ENCODE results near the gene SORCS2.

Gene SORCS2

DNA sequence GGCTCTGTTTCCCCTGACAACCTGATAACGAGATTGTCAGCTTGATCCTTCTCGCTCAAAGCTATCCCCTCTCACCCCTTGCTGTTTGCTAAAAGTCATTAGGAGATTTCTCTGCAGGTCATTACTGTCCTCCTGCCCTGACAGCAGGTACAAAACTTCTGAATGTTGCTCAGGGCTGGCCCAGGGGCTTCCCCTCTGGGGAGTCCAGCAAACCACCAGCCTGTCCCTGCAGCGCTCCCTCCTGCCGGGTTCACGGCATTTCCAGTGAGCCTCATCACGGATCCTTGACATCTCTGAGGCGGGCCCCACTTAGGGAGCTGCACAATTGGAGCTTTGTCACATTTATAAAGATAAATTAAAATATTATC is 5.2 kb upstream of the SORCS2 start:
- peak; percentile 13 for DNase-seq

DNA sequence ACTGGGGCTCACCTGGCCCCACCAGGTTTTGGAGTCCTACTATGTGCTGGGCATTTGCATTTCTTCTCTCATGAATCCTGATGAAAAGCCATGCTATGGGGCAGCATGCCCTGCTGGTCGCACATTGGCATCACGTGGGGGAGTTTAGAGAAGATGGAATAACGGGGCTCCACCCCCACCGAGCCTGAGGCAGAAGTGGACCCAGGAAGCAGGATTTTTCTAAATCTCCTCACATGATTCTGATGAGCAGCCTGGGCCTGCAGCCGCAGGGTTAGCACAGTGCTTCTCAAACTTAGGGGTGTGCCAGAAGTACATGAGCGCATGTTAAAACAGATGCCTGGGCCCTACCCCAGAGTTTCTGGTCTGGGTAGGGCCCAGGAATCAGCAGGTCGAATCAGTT is 4.6 kb upstream of the SORCS2 start:
- DNase-seq, result peak; percentile 16

DNA sequence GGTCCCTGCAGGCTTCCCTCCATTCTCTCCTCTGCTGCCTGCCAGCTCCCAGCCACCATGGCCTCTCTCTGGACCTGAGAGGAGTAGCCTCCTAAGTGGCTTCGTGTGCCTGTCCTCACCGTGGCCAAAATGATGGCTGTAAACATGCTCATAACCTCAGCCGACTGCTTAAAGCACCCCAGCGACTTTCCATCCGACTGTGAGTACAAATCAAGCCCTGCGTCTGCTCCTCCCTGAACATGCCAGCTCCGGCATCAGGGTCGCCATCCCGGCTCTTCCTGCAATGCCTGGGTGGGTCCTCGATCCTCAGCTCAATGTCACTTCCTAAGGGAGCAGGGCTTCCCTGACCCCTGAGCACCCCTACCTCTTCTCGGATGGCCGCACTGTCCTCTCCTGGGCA is 3.3 kb upstream of the SORCS2 start:
- DNase-seq, result no peak

DNA sequence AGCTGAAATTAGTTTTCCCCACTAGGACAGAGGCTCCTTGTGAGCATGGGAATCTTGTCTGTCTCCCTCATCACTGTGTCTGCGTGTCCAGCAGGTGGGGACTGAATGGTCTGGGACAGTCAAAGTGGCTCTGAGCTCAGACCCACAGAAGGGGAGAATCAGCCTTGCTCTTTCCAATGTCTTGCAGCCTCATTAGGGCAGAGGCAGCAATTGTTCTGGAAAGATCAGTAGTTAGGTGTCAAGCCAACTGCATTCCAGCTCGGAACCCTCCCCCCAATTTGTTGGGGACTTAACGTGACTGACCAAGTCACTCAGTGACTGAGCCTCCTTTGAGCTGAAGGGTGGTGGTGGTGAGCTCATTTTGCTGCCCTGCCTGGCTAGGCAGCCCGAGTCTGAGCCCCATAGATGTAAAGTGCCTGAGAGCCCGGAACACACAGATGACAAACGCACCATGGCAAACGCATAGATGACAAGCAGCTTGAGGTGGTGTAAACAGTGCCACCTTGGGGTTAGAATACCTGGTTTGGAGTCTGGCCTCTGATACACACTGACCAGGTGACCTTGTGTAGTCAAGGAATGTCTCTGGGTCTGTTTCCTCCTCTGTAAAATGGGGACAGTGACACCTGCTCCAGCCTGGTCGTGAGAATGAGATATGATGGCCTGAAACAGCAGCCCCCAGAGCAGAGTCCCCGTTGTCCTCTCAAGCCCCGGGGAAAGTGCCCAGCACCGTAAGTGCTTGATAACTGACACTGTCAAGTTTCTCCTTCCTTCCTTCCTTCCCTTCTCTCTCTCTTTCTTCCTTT is 2.7 kb upstream of the SORCS2 start:
- peak; percentile 17 for DNase-seq

DNA sequence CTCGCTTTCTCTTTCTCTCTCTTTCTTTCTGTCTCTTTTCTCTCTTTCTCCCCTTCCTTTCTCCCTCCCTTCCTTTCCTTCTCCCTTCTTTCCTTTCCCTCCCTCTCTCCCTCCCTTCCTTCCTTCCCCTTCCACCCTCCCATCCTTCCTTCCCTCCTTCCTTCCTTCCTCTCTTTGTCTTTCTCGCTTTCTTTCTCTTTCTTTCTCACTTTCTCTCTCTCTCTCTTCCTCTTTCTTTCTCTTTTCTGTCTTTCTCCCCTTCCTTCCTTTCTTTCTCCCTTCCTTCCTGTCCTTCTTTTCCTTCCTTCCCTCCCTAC is 2.1 kb upstream of the SORCS2 start:
- DNase-seq, result no peak

DNA sequence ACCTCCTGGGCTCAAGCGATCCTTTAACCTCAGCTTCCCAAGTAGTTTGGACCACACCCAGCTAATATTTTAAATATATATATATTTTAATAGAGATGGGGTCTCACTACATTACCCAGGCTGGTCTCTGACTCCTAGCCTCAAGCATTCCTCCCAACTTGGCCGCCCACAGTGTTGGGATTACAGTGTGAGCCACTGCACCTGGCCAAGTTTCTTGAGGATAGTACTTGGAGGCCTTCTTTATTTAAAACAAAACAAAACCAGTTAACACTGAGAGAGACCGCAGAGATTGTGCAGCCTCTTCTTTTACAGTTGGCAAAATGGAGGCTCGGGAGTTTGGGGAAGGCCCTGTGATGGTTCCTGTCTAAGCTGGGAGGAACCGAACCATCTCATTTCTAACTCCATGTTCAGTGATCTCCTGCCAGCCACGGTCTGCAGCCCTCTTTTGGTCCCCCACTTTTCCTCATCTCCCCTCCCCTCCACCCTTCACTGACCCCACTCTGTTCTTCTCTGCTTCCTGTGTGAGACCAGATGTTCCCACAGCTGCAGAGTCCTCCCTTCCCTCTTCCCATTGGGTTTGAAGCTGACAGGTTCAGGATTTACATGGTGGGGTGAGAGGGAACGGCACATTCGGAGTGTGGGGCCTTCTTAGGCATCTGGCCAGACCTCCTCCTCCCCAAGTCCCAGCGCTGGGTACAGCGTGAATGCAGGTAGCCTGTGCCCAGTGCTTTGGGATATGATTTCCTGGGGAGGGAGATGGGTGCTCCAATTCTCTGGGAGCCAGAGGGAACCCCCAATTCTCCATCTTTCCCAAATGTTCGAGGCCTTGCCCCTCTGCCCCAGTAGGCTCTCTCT is 1.4 kb upstream of the SORCS2 start:
- peak; percentile 55 for DNase-seq

DNA sequence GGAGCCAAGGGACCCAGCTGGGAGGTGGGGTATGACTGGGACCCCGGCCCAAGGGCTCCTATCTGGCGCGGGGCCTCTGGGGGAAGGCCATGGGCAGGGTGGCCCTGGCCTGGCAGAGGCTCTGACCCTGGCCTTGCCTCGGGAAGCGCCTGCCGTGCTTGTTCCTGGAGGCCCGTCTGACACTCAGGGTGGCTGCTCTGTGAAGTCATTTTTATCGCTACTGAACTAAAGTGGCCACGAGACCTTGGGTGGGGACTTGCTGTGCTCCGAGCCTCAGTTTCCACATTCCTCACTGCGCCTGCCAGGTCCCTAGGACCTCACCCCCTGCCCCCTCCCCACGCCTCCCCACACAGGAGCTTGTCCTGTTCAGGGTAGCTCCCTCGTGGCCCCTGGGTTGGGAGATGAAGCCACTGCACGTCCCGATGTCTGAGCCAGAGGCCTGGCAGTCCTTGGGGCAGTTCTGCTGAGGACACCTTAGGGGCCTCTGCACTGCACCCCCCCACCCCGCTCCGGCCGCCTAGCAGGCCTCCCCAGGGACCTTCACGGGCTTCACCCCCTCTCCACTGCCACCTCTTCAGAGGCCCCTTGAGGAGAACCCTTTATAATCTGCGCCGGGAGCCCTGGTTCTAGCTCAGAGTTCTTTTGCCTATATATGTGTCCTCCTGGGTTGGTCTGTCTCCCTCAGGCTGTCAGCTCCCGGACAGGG is 639 bp upstream of the SORCS2 start:
- DNase-seq, result peak; percentile 36

DNA sequence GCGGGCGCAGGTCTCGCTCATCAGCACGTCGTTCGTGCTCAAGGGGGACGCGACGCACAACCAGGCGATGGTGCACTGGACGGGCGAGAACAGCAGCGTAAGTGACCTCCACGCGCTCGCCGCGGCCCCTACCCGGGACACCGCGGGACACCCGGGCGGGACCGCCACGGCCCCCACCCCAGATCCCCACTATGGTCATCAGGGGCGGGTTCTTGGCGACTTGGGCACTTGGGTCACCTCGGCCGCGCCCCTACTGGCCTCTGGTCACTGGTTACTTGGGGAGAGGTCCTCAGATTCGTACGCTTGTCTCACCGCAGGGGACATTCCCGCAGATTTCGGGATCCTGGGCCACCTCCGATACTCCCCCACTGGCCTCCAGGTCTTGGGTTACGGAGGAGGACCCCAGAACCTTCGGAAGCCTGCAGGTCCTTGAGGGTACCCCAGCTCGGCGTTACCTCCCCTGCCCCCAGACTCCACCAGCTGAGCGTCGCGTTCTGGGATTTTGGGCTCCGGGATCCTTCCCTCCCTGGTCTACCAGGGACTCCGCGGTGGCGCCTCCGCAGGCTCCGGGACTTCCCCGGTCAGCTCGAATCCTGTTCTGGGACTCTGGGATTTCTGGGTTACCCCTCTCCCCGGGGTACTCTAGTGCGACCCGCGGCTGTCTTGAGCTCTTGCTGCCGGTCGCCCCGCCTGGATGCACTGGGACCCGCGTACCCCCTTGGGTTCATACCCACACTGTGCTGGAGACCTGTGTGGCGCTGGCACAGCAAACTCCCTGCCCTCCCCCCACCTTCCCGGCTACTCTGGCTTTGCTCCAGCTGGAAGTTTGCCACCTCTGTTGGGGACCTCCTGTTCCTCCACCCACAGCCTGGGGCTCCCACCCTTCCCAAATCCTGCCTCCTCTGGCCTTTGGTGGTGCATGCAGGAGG is 956 bp downstream of the SORCS2 start:
- DNase-seq, result peak; percentile 65

DNA sequence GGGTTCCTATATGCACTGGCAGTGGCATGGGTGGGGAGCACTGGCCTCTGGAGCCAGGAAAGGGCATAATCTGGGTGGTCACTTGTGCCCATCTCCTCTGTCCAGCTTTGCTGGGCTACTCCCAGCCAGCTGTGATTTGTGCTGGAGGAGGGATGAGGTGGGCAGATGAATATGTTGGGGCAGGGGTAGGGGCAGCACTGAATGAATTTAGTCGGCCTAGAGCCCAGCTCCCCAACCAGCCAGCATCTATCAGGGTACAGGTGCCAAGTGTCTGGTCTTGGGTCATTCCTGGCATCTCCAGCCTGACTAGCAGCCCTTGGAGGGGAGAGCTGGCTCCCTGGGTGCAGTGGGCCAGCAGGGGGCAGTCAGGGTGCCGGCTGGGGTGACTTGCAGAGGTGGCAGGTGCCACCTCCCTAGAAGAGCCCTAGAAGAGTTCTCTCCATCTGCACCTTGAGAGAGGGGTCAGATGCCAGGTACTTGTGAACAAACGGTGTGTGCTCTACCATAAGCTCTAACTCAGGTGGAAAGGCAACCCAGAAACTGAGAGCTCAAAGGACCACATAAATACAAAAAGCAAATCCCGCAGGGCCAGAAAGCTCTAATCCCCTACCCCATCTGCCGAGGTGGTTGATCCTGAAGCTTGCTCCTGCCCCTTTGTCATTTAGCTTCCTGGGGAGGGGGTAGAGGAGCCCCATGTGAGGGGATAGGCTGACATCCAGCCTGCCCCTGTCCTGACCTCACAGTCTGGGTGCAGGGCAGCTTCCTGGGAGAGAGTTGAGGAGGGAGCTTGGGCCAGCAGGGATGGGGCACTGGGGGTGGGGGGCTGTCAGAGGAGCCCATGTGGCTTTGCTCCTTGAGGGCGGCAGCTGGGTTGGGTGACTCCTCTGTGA is 2.2 kb downstream of the SORCS2 start:
- peak; percentile 54 for DNase-seq

DNA sequence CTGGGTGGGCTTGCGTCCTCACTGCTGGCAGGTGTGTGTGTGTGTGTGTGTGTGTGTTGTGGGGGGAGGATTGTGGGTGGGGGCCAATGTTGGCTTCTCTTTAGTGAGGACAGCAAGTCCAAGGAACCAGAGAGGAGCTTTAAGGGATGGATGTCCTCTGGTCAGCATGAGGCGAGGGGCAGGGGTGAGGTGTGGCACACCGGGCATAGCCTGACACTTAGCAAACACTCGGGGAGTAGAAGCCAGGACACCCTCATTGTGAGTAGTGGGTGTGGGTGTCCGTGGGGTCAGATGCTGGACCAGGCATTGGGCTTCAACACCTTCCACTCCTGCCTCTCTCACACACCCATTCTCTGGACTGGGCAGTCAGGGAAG is 2.8 kb downstream of the SORCS2 start:
- DNase-seq, result peak; percentile 38

DNA sequence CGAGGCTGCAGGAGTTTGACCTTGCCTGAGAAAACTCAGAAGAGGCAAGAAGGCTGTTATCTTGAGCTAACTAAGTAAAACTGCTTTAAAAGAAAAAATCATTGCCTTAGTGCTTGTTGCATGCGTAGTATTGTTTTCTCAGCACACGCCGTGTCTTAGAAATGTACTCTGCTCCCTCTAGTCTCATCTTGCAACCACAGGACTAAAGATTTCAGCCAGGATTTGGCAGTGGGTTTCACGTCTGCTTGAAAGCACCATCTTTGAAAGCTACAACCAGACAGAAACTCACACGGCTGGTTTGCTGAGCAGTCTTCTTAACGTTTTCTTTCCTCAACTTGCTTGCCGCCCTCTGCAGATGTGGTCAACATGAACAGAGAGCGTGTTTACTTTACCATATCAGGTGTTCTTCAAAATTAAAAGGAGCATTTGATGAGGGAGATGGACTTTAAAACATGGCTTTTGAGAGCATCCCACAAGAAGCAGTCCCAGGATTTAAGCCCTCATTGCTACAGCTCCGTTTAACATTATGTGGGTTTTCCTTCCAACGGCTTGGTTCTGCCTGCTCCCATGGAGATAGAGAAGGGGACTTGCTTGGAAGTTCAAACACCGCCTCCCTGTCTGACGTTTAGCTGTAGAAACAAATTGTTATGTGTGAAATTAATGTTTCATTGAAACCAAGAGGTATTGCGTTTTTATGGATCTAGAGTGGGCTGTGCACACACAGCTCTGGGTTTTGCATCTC is 3.4 kb downstream of the SORCS2 start:
- peak; percentile 41 for DNase-seq

DNA sequence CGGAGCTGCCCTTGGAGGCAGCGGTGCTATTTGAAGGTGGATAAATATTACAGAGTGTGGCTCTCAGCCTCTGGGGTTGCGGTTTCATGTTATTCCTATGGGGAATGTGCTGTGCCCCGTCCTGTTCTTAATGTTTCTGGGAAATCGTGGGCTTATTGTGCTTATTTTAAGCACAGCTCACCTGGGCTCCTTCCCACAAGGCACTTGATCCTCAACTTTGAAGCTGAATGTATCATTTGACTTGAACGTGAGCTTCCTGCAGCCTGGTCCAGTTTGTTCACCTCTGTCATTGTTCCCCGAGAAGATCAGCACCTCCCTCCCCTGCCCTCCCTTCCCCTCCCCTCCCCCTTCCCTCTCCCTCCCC is 3.9 kb downstream of the SORCS2 start:
- DNase-seq, result peak; percentile 30

DNA sequence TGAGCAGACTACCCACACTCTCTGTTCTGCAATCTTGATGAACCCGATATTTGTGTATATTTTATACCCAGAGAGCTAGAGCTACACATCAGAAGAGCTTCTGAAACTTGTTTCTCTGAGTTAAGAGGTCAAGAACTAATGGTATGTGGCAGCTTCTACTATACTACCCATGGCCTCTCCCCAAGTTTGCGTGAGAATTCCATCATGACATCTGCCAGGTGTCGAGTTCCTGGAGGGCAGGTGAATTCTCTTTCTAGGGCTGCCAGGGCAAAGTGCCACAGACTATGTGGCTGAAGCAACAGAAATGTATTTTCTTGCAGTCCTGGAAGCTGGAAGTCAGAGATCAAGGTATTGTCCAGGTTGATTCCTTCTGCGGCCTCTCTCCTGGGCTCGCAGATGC is 4.4 kb downstream of the SORCS2 start:
- DNase-seq, result peak; percentile 26

DNA sequence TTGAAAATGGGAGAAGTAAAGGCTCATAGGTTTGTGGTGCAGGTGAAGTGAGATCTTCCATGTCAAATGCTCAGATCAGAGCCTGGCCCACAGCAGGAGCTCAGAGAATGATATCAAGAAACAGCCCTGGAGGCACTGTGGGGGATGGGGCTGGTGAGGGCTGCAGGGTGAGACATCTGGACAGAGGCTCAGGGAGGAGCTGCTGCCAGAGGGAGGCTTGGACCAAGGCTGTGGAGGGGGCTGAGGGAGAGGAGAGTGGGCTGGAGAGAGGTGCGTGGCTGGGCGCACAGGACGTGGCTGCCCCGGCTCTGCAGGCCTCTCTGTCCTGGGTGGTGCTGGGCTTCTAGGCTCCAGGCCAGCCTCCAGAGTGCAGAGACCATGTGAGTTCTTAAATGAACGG is 5.6 kb downstream of the SORCS2 start:
- peak; percentile 33 for DNase-seq

DNA sequence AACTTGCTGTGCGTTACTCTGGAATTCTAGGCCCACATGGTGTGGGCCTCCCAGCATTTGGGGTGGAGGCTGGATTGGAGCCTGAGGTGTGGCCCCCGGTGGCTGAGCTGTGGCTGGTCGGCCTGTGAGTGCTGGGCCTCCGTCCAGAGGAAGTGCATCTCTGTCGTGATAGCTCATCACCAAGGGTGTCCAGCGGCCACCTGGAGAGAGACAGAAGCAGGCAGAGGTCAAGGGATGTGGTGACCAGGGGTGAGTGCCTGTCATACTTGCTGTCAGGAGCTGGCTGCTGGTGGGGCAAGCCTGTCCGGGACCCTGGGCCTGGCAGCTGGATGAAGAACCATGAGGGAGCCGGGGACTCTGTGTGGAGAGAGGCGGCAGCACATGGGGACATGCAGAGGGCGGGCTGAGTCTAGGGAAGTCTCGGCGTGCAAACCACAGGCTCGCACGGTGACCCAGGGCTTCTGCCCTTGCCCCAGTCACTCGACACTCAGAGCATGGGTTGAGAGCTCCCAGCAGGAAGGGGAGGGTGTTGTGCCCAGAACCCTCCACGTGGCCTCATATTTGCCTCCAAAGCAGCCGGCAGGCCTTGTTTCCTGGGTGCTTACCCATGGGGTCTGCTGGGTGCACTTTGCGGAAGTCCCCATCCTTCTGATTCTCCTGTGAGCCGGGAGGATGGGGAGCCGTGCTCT is 6.2 kb downstream of the SORCS2 start:
- peak; percentile 22 for DNase-seq

DNA sequence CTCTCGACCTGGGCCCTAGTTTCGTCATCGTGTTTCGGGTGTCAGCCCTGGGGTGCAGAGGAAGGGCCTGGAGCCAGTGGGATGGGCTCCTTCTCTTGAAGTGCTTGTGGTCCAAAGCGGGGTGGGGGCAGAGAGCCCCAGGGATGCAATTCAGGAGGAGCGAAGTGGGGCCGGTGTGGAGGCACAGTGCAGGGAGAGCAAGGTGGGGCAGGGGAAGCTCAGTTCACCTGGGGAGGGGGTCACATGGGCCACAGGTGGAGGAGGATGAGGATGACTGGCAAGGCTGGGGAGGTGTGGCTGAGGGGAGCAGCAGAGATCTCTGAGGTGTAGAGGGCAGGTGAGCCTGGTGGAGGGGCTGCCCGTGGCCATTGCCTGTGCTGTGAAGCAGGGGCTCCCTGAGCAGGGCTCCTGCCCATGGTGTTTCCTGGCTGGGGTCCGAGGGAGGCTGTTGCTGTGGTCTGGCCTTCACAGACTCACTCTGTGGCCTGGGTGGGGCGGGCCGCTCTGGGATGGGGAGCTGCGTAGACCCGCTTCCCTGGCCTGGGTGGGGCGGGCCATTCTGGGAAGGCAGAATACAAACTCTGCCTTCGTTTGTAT is 6.9 kb downstream of the SORCS2 start:
- peak; percentile 48 for DNase-seq

DNA sequence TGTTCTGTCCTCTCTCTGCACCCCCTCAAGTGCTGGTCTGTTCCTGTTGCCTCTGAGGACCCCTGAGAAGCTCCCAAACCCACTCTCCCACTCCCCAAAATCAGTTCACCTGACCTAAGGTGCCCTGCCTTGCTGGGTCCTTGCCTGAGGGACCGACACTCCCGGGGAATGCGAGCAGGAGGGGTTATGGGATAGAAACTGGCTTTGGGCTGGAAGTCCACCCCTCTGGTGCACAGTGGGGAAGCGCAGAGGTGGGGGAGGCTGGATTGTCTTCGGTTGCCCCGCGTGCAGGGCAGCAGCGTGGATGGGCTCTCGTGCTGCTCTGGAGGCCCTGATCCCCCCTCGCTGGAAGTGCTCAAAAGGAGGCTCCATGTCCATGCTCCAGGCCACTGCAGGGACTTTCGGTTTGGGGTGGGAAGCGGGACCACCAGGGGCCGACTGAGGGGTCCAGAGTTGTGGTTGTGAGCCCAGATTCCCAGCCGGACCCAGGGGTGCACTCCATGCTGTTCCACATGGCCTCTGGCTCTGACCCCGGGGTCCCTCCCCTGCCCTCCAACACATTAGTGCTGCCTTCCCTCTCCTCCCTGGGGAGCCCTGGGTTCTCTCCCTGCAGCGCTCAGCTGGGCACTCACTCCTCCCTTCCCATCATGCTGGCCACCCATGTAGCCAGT is 7.6 kb downstream of the SORCS2 start:
- peak; percentile 18 for DNase-seq

DNA sequence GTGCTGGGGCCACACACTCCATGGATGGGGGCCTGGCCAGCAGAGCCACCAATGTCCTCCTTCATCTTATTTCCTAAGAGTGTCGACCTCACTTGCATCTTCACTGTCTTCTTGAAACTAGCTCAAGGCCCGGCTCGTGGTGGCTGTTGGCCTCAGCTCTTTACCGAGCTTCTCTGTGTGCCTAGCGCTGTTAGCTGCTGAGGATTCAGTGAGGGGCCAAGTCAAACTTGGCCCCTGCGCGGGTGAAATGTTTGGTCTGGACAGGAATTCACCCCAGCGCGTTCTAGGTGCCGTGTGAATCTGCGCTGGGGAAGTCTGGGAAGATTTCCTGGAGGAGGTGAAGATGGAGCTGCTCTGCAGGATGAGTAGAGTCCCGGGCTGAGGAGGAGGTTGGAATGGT is 8.5 kb downstream of the SORCS2 start:
- DNase-seq, result no peak

All from left hindlimb (tissue), 1 donor.